Umbilical cord (tissue), 2 donors: ENCODE data around the gene ACTA2. TPM values are rescaled to one million over a fixed set of nuclear protein-coding genes. Genes with fewer than 3 reads are reported as not detected.

Experiments
- DNase-seq: peaks from one replicate; pipeline ENCODE4 v3.0.0-alpha.2; 2015; ENCODE audit warnings: low spot score
- total RNA-seq: library from RNA; depleted of rRNA; stranded (reverse); fragments of >200 nt; gene quantifications from one replicate; pipeline ENCODE4 v1.2.3, GENCODE V29; 2014; ENCODE audit warnings: low replicate concordance; ENCODE audit not compliant: insufficient read depth

ACTA2 gene
- total RNA-seq = 11,557 TPM

DNA sequence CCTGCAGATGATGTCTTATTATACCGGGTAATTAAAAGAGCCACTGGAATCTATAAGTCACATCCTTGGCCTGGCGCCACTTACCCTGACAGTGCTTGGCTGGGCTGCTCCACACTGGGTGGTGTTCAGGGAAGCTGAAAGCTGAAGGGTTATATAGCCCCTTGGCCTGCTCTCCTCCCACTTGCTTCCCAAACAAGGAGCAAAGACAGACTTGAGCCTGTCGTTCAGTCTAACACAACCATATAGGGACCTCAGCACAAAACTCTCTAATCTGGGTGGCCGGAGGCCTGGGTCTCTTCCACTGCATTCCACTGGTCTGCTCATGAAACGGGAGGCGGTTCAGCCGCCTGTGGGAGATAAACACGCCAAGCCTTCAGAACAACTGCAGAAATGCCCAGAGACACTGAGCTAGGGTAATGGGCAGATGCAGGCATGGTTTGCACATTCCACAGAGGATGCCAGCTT, at the start of gene ACTA2:
Gene ACTA2, minus strand, starts transcription at position 127 of the 465 bp plus-strand sequence. CDS start 3,843 bp downstream, outside the sequence.
- peak; percentile 96 for DNase-seq

DNA sequence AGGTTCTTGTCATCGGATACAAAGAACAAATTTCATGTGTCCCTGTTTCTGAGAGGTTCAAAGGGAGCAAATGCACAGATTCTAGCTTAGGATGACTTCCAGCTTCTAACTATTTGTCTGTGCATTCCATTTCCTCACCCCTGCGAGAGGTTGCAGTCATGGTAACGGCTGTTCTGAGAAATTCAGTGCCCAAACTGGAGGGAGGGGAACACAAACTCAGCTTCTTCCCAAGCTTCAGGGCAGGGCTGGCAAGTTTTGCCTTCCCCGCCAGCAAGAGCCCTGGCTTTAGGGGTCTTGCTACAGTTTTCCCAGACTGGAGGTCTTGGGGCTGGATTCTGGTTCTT, 49.1 kb upstream of the ACTA2 start:
- peak; percentile 38 for DNase-seq

- DNase-seq = no peak
These were observed 48.6 kb upstream of the ACTA2 start for GRCh38 chr10:89001024-89001728.

- DNase-seq = no peak
These were observed 47.1 kb upstream of the ACTA2 start for GRCh38 chr10:88999625-89000024.

DNA sequence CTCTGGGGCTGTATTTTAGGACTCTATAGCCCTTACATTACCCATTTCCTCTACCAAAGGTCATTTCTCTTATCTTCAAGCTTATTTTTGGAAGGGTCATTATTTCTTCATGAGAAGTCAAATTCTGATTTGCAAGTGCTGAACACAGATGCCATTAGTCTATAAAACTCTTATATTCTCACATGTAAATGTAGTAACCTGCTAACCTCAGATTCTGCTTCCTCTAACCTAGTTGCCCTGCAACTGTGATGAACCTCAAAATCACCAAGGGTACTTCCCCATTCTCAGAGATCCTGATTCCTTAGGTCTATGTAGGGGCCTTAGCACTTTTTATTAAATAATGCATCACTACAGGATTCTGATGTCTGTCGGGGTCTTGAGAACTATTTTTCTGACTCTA, 44.4 kb upstream of the ACTA2 start:
- no peak for DNase-seq

- DNase-seq = no peak
These were observed 42.7 kb upstream of the ACTA2 start for GRCh38 chr10:88995156-88995876.

GRCh38 chr10:88994019-88994418, 41.4 kb upstream of the ACTA2 start:
- no peak for DNase-seq

DNA sequence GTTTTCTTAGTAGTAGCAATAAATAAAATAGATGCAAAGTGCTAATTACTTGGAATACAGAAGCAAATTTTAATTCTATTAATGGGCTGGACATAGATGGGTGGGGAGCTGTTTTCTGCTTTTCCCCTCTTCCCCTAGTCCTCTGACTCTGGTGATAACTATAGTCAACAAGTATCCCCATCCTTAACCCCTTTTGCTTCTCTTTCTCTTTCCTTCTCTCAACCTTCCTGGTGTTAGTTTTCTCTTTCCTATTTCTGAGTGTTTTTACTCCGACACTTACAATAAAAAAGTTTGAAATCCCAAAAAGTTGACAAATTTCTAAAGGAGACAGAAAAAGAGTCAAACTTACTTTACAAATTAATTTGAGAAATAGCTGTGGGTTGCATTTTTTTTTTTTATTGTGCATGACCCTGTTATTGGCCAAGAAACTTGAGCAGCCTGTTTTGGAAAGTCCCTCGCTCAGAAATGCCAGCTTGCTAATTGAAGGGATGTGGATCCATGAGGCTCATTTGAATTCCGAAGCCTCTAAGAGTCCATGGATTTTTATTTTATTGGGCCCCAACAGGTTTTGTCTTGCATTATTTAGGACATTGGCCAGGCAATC, 40.5 kb upstream of the ACTA2 start:
- no peak for DNase-seq

DNA sequence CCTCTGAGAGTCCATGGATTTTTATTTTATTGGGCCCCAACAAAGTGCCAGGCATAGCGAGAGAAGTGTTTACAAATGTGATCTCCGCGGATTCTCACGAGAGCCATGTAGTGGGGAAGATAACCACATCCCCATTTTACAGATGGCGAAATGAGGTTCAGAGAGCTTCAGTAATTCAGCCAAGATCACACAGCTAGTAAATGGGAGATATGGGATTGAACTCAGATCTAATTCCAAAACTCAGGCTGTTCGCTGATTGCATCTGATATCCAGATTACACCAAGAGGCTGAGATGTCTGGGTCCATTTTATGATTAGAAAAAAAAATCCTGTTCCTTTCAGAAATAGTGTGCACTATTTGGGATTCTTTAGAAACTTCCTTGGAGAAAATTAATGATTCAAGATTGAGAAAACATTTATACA, 39.3 kb upstream of the ACTA2 start:
- DNase-seq = no peak

DNA sequence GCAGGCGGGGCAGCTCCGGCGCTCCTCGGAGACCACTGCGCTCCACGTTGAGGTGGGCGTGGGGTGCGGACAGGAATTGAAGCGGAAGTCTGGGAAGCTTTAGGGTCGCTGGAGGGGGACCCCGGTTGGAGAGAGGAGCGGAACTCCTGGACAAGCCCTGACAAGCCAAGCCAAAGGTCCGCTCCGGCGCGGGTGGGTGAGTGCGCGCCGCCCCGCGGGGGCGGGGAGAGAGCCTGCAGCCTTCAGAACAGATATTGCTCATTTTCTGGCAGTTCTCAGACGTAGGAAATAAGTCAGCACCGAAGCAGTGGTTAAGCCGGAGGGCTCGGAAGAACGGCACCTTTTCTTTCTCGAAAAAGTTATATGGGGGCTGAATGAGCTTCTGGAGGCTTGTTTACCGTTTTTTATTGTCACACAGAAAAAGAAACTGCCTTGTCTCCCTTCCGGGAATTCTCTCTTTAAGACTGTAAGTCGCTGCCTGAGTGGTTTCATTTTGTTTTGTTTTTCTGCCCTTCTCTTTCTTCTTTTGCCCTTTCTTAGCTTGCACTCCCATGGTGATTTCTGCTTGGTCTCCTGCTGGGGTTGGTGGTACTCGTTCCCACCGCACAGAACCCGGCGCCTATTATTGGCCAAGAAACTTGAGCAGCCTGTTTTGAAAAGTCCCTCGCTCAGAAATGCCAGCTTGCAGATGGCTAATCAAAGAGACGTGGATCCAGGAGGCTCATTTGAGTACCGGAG, 38.8 kb upstream of the ACTA2 start:
- DNase-seq = peak; percentile 81

DNA sequence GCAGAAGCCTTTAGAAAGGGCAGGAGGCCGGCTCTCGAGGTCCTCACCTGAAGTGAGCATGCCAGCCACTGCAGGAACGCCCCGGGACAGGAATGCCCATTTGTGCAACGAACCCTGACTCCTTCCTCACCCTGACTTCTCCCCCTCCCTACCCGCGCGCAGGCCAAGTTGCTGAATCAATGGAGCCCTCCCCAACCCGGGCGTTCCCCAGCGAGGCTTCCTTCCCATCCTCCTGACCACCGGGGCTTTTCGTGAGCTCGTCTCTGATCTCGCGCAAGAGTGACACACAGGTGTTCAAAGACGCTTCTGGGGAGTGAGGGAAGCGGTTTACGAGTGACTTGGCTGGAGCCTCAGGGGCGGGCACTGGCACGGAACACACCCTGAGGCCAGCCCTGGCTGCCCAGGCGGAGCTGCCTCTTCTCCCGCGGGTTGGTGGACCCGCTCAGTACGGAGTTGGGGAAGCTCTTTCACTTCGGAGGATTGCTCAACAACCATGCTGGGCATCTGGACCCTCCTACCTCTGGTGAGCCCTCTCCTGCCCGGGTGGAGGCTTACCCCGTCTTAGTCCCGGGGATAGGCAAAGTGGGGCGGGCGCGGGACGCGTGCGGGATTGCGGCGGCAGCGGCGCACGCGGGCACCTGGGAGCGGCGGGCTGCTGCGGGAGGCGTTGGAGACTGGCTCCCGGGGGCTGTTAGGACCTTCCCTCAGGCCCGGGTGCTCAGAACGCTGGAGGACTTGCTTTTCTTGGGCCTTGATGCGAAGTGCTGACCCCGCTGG, 38.0 kb upstream of the ACTA2 start, which contains the start of gene FAS:
Gene FAS, plus strand, starts transcription at position 415 of the 777 bp plus-strand sequence. Its CDS starts 79 bp downstream, at position 494.
- DNase-seq = peak; percentile 75

DNA sequence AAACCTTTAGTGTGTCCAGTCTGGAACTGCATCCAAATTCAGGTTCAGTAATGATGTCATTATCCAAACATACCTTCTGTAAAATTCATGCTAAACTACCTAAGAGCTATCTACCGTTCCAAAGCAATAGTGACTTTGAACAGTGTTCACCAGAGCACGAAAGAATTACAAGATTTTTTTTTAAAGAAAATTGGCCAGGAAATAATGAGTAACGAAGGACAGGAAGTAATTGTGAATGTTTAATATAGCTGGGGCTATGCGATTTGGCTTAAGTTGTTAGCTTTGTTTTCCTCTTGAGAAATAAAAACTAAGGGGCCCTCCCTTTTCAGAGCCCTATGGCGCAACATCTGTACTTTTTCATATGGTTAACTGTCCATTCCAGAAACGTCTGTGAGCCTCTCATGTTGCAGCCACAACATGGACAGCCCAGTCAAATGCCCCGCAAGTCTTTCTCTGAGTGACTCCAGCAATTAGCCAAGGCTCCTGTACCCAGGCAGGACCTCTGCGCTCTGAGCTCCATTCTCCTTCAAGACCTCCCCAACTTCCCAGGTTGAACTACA, 37.3 kb upstream of the ACTA2 start:
- DNase-seq = peak; percentile 74

- no peak for DNase-seq
These were observed 36.9 kb upstream of the ACTA2 start for GRCh38 chr10:88989423-88989822.

GRCh38 chr10:88987840-88988239, 35.3 kb upstream of the ACTA2 start:
- no peak for DNase-seq

DNA sequence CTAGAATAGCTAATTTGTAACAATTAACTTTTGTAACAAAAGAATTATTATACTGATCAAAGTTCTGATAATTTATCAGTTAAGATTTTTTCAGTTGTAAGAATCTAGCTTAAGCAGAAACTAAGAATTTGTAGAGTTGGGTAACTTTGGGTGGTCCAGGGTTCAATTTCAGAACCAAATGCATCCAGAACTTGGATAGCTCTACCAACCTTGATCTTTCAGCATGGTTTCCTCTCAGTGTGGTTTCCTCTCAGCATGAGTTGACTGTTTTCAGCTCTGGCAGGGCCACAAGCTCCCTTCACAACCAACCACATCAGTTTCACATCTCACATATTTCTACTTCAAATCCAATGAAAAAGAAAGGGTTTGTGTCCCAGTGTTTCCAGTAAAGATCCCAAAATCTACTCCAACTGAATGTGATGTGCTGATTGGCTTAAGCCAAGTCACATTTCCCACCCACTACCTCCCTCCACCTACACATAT, 34.7 kb upstream of the ACTA2 start:
- no peak for DNase-seq

- peak; percentile 57 for DNase-seq
These were observed 34.1 kb upstream of the ACTA2 start for GRCh38 chr10:88986549-88987242.

- DNase-seq = no peak
These were observed 32.0 kb upstream of the ACTA2 start for GRCh38 chr10:88984525-88984924.

DNA sequence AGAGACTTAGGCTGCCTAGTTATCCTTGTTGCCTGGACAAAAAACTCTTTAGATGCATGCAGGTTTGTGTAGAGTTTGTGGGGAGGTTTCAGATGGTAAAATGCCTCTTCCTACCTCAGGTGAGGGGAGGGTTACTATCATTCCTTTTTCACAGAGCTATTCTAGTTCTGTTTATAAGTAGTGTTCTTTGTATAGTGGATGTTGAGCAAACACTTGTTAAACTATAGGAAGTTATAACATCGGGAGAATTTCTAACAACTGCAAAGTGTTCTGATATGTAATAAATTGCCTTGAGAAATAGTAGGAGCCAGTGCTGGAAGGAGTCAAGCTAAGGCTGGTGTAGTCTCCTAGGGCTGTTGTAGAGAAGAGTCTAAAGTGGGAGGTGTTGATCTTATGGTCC, 31.4 kb upstream of the ACTA2 start:
- DNase-seq = no peak

GRCh38 chr10:88983206-88983605, 30.6 kb upstream of the ACTA2 start:
- DNase-seq = peak; percentile 37

DNA sequence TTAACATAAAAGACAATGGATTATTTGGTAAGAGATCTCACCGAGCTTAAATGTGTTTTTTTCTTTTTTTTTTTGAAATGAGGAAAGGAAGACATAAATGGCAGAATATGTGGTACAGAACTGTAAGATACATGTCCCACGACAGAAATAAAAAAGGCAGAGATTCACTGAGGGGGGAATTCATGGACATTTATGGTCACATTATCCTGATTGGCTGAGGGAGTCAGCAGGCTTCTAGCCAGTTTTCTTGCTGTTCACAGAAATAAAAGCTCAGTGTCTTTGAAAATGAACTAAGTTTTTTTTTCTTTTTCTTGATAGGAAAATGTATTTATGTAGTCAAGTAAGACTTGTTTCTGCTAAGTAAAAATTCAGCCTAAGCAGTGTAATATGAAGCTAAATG, 29.8 kb upstream of the ACTA2 start:
- peak; percentile 72 for DNase-seq
